Activated CD4-positive, CD25-positive, alpha-beta regulatory T cell treated with anti-CD3 and anti-CD28 coated beads, Interleukin-2, amount 50 U/mL, for 16 hours (primary cell): ENCODE measurements around the gene SHROOM3.

Experiments used
- DNase-seq: peaks from one replicate; pipeline ENCODE4 v3.0.0-alpha.2; 2020; ENCODE audit warnings: low read depth, low spot score

Gene SHROOM3

DNA sequence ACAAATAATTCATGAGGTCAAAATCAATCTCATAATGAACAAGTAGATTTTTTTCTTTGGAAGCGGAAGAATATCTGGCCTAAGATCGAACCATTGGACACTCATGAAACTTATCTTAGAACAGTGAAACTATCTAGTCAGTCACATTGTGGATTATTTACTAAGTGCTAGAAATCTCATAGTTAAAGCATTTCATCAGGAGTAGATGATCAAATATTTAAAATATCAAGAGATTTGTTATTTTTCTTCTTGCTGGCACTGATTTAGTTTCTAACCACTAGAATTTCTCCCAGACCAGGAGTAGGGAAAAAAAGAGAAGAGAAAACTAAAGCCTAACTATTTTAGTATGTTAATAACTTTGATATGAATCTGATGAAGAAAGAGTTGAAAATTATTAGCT, 105.5 kb downstream of the SHROOM3 start:
- no peak for DNase-seq

DNA sequence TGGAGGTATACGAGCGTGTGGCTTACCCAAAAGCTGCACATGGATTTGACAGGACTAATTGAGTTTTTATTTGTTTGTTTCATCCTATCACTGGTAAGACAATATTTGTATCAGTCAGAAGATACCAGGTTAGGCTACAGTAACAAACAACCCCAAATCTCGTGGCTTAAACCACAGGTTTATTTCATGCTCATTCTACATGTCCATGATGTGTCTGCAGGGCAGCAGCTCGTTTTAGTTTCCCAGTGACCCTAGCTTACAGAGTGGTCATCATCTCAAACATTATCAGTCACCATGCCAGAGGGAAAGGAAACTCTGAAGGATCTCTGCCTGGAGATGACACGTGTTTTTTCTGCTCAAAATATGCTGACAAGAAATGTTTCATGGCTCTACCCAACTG, 108.3 kb downstream of the SHROOM3 start:
- DNase-seq: no peak

DNA sequence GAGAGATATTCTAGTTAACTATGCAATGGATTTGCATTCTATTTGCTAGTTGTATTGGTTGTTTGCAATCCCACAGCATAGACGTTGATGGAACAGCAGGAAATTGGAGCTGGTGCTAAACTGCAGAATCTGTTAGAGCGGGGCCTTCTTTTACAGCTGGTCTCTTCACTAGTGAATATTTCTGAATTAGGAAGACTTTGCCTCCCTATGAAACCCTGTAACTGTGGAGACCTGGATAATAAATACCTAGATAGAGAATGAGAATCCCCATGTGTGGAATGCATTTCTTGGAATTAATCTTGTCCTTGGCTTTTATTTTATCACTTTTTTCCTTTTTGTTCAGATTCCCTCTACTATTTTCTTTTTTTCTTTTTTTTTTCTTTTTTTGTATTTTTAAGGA, 109.7 kb downstream of the SHROOM3 start:
- DNase-seq: no peak

DNA sequence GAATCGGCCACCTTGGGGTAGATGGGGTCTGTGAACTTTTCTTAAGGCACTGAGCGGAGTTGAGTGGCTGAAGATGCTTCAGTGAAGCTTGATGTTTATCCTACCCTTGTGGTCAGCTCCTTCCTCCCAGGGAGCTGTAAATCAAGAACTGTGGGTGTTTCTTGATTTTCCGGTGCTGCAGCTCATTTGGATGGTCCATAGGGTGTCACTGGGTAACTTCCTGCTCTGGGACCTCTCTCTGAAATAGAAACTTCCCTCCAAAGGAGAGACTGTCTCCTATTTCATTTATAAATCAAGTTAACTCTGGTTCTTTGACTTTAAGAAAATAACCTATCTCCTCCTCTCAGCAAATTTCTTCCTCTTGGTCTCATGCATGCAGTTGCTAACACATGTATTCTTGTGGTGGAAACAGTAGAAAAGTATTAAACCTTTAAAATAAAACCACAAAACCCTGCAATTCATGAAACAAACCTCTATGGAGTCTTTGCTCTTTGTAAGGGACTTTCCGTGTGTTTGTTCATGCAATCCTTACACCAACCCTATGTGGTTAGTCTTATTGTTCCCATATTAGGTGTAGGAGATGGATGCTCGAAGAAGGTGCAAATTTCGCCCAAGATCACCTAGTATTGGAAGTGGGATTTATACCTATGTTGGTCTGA, 110.3 kb downstream of the SHROOM3 start:
- no peak for DNase-seq

DNA sequence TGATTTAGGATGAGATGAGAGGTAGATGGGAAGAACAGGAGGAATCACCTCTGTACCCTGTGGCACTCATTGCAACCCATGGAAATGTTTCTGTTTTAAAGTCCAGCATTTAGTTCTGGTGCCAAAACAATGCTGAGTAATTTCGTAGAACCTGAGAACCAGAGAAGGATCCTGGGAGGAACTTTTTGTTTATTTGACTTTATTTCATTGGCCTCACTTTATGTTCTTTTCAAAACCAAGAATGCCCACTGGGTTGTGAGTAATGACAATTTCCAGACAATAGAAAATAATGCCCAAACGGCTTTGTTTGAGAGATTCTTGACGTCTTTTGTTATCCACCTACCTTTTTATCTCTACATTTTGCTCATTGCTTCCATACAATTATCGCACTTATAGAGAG, 111.3 kb downstream of the SHROOM3 start:
- DNase-seq: no peak

DNA sequence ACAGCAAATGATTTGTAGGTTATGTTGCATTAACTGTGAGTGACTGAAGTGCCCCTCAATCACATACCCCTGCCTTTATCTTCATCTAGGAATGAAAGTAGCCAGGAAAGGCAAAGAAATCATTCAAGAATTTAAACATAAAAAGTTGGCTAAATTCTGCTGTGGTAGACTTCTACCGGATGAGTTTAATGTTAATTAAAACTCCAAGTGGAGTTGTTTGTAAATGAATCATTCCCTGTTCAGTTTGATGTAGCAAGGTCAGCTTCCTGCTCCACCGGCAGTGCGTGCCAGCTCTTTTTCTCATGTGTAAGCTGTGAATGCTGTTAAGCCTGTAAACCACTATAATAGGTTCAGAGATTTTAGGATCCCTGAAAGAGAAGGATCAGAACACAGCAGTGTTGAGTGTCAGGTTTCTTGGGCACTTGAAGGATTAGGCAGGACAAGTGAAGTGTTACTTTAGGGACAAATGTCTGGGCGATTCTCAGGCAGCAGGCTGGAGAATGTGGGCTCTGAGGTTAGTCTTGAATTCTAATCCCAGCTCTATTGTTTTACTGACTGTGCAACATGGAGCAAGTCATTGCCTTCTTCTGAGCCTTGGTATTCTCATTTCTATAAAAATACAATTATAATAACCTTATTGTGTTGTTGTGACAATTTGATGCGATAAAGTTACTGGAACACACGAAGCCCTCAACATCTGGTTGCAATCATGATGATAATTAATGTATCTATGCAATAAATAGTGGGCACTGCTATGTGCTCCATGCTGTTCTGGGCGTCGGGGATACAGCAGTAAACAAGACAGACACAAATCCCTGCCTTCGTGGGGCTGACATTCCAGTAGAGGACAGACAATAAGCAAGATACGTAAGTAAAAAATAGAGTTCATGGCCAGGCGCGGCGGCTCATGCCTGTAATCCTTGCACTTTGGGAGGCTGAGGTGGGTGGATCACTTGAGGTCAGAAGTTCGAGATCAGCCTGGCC, 112.0 kb downstream of the SHROOM3 start:
- no peak for DNase-seq

DNA sequence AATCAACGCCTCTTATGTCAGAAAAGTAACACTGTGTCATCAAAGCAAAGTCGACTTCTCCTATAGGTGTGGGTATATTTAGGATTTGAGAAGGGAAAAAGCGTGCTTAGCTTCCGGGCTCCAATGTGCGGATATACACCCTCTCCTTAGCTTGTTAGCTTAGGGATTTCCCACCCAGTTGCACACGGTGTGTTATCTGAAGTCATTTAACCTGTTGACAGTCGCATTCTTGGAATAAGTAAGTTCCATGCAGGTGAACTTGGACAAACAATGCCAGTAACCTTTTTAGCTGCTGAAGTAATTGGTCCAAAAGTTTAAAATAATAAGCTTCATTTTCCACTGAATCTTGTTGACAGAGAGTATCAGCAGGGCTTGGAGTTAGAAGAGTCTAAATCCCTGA, 113.7 kb downstream of the SHROOM3 start:
- DNase-seq: no peak

DNA sequence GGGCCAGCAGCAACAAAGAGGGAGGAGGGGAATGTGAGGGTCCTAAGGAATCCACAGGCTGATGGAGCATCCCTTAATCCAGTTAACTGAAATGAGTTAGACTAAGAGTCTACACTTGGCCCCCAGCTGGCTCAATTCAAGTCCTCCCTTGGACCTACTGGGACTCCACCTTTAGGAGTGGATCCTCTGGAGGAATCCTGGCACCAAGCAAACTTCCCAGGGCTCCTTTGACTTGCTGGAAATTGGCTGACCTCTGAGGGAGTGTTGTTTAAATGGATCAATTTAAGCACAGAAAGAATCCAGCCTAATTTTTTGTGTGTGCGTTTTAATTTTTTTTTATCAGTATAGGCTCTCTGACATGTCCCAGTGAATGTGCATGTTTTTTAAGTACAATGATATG, 114.7 kb downstream of the SHROOM3 start:
- no peak for DNase-seq

DNA sequence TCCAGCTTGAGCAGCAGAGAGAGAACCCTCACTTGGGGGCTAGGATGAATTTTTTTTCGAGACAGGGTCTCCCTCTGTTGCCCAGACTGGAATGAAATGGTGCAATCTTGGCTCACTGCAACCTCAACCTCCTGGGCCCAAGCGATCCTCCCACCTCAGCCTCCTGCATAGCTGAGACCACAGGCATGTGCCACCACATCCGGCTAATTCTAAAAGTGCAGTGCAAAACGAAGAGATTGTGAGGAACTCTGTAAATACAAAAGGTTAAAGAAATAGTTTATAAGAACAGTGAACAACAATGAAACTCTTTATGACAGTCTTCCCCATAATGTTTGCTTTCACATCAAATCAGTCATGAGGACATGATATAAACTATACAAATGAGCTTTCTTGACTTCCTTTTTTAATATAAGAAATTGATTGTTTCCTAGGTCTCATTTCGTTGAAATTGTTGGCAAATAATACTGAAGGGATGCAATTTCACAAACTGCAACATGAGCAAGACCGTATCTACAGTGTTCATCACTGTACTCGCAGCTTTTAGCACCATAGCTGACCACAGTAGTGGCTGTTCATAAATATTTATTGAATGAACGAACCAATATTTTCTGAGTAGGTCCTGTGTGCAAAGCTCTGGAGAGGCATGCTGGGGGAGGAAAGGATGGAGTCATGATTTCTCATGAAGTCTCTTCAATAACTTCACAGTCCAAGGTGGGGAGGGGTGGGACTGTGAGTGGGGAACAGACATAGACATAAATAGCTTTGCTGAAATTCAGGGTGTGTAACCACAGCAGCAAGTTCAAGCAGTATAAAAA, 116.1 kb downstream of the SHROOM3 start:
- DNase-seq: no peak

DNA sequence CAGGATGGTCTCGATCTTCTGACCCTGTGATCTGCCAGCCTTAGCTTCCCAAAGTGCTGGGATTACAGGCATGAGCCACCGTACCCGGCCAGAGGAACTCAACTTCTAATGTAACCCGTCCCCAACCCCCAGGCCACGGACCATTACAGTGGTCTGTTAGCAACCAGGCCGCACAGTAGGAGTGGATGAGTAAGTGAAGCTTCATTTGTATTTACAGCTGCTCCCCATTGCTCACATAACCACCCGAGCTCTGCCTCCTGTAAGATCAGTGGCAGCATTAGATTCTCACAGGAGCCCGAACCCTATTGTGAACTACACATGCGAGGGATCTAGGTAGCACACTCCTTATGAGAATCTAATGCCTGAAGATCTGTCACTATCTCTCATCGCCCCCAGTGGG, 119.6 kb downstream of the SHROOM3 start:
- no peak for DNase-seq

DNA sequence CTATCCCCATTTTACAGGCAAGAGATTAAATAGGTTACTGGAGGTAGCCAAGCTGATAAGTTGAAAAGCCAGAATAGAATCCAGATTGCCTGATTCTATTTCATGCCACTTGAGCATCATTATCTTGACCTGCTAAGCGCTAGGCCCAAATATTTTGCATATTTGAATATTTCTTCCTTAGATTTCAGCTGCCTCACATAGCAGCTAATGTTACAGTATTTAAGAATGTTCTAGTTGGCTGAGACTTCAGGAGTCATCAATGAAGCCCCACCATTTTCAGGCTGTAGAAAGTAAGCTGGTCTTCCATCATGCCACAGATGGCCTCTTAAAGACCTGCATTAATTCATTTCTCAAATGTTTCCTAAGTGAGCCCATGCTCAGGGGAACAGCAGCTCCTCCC, 121.4 kb downstream of the SHROOM3 start:
- DNase-seq: no peak

DNA sequence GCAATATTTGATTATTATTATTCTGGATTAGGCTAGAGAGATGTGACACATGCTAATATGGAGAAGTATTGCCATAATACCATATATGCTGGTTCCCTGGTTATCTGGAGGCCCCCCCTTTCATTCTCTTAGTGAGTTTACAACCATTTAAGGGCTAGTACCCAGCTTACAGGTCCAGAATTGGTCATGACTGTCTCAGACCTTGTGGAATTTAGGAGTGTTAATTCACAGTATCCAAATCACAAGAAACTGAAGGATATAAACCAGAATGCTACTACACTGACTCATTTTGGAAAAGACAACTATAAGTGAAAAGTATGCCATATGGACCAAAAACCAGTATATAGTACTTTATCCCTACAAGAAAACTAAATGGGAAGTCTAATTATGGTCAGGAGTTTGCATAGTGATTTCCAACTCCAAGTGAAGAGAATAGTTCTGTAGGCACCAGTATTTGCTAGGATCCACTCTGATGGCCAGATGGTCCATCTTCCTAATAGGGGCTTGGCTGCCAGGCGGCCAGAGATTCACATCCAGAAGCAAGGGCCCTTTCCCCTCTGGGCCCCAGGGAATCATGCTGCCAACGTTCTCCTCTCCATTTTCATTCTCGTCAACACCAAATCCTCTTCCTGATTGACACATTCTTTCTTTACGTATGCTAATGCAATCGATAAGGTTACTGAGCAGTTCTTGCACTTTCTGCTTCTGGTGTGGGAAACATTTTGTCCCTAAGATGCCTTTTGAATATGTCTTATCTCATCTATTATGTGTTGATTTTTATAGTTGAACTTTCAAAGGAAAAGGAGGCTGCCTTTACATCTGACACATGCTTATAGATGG, 123.6 kb downstream of the SHROOM3 start:
- no peak for DNase-seq

DNA sequence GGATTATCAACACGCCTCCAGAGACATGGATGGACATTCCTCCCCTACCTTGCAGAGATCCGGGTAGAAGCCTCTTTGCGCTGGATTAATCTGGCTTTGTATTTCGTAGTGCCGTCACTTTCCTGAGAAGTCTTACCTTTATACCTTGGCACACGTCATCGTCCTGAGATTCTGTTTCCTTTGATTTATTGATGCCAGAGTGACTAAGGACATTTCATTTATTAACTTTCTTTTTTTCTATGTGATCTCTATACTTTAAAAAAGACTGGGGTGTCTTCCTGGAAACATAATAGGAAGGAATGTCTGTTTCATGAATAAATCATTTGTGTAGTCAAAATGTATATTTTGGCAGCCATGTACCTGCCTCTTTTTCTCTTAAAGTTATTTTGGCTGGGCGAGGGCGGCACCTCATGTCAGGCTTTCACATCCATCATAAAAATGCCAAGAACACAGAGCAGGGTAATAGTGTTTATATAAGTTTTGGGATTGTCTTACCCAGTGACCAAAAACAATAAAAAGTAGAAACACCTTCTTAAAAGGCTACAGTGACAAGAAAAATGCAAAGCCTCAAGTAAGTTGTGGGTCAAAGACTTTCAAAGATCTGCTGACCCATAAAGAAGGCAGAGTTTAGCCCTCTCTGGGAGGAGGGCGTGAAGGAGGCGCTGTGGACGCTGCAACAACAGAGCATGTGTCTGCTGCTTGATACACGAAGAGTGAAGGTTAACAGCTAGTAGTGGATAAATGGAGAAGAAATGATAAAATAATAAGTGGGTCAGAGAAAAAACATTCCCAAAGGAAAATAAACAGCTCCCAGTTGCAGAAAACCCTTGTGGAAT, 124.4 kb downstream of the SHROOM3 start:
- DNase-seq: no peak

DNA sequence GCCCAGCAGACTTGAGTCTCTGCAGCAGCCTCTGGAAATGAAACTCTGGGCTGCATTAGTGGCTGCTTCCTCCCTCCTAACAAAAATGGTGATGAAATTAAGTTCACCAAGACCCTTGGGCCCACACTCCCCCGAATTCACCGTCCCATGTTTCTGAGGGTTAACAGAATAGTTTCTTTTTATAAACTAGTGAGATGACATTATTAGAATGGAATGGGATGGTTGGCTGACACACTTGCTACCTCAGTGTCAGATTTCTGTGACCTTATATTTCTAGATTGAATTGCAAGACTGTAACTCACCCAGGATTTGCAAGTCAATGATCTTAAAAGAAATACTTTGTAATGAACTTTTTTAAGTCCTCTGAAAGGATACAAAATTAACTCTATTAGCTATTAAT, 127.1 kb downstream of the SHROOM3 start:
- DNase-seq: no peak

DNA sequence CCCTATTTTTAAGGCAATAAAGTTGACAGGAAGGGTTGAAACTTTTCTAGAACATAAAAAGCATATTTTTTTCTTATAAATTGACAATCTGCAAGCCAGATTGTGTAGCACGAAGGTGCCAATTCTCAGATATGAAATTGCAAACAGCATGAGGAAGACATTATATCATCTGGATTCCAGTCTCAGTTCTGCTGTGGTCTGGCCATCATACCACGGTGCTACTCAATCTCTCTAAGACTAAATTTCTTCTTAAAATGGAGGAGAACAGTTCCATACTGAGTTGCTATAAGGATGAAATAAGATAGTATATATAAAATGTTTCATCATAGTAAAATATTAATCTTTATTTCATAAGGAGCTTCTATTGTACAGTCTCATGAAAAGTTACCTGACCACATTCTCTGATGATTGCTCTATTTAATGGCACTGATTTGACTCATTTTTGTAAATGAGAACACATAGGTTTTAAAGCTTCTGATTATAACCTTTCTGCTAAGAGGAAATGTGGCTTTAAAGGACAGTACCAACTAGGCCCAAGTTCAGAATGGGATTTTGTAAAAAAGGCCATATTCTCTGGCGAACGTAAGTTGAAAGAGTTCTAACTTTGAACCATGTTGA, 127.9 kb downstream of the SHROOM3 start:
- DNase-seq: no peak

DNA sequence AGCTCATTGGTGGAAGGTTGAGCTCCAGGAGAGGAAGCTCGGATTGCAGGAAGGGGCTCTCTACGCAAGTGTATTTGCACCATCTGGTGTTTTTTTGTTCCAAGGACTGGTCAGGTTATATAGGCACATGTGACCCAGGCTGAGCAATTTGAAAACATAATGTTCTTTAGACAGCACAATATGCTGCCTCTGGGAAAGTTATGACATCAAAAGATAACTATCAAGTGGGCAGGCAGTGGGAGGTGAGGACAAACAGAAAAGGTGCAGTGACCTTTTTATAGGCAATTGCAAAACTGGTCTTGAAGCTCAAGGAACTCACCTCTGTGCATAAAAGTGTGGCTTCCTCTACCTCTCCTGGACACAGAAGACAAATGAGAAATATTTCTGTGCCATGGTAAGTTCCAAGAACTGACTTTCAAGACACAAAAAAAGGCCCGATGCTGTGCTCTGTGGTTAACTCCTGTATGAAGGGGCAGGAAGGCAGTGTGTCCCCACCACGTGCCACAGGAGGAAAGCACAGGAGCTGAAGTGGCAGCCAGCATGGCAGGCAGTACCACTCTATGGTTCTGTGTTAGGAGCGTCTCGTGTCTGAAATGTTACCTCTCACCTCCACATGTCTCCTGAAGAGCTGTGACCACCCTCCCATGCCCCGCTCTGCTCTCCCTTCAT, 128.6 kb downstream of the SHROOM3 start:
- DNase-seq: no peak

DNA sequence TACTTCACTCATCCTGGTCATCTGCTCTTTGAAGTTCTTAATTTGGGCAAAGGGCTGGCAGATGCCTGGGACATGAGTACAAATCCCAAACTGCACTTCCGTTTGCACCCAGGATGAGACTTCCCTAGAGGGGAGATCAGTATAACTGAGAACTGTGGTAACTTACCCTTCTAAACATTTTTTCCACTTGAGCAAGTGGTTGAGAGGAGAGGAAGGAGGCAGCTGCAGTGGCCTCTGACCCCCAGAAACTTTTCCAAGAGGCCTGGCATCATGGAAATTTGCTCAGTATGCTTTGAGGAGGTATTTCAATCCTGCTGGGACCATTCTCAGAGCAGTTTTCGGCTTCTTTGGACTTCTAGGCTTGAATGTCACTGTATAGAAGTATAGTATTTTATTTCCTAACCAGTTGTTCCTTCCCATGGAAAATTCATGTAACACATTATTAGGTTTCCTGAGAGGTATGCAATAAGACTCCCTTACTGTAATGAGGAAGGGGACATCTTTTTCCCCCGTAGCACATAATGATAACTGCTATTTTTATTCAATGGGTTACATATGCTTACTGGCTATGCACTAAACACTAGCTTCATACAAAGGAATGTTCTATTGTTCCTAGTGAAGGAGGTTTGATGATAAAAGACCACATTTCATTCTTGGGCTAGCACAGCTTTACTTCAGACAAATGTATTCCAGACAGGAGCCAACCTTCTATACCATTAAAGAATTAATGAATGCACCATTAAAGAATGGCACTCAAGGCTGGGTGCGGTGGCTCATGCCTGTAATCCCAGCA, 129.3 kb downstream of the SHROOM3 start:
- no peak for DNase-seq

DNA sequence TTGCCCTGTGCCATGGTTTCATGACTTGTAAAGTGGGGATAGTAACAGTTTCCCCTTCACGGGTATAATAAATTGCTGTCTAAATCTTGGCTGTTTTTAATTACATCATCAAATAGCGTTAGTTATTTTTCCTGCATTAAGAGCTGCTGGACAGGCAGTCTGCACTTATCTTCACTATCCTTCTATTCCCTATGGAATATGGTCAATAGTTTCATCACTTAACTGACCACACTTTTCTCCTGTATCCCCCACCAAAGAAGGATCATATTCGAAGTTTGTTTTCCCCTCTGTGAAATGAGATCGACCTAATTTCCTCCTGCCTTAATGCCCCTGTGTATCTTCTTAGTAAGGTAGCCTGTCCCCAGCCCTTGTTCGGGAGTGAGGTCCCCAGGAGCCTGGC, 133.2 kb downstream of the SHROOM3 start:
- DNase-seq: no peak

DNA sequence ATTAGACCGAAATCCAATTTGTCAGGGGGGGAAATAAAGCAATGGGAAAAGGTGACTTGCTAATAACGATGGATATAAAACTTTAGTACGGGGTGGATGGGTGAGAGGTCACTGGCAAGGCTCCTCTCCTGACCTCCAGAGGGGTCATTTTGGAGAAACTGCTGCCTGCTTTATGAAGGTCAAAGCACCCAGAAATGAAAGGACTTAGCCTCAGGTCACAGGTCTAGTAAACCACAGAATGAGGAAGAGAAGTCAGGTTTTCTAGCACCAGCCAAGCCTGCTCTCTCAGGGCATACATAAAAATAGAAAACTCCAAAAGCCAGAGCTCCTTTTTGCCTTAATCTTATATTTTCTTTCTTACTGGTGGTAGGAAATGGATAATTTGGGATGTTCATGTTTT, 134.2 kb downstream of the SHROOM3 start:
- DNase-seq: no peak
